NCI-H2171 (cell line): Measurements from ENCODE around the gene LMO1.

Experiments used
- DNase-seq: peaks from one replicate; lab custom pipeline; 2025; lab: John Stamatoyannopoulos, UW

LMO1 gene

DNA sequence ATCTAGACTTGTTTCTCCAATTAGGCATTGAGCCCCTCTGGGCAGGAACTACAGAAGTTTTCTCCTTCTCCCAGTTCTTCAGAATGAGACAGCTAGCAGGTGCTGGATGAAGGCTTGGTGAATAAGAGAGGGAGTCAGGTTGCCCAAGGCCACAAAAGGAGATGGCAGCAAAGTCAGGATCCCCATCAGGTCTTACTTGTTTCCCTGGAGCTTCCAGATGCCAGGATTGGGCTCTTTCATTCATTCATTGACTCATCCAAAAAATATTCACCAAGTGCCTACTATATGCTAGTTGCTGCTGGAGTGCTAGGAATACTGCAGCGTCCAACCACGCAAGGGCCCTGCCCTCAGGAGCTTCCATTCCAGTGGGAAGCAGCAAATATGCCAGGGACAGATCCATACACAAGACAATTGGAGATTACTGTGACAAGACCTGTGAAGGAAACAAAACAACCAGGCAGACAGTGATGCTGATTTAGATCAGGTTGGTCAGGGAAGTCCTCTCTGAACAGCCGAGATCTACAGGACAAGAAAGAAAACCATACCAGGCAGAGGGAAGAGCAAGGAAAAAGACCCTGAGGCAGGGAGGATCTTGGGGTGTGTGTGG lies 24.6 kb upstream of the LMO1 start:
- DNase-seq, result no peak

DNA sequence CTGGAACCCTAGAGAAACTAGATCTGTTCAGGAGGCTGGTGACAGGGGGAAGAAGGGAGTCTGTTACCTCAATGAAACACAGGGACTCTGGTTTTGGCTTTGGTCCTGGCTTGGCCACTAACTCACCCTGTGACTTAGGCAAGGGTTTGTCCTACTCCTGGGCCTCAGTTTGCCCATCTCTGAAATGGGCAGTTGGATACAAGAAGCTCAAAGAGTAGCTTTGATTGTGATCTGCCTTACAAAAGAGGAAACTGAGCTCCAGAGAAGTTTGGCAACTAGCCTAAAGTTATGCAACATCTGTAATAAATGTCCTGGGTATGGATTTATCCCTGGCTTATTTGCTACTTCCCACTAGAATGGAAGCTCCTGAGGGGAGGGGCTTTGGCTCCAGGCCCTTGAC lies 24.0 kb upstream of the LMO1 start:
- DNase-seq, result no peak

DNA sequence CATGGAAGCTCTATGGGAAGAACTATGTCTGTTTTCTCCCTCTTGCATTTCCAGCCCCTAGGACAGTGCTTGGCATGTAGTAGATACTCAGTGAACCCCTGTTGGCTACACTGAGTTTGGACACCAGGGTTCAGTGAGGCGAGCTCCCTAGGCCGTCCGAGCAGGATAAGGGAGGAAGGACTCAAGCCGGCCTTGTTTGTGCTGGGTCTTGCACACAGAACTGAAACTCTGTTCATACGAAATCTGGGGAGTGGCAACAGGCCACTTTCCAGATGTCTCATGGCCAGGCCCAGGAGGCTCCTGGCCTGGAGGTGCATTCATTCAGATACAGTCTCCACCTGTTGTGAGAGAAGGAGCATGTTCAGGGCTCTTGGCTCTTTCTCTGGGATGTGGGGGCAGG lies 23.6 kb upstream of the LMO1 start:
- no peak for DNase-seq

DNA sequence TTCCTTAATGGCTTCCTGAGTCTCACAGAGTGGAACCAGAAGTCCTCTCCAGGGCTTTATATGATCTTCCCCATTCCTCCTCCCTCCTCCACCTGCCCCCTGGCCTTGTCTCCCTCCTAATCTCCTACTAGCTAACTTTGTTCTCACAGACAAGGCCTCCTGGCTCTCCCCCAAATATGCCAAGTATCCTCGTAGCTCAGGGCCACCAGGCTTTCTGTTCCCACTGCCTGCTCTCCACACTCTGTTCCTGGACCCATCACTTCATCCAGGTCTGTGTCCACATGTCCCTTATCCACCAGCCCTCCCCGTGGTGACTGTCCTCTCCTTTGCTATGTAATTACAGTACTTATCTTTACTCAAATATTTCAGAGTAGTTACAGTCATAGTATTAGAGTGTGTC lies 23.2 kb upstream of the LMO1 start:
- no peak for DNase-seq

DNA sequence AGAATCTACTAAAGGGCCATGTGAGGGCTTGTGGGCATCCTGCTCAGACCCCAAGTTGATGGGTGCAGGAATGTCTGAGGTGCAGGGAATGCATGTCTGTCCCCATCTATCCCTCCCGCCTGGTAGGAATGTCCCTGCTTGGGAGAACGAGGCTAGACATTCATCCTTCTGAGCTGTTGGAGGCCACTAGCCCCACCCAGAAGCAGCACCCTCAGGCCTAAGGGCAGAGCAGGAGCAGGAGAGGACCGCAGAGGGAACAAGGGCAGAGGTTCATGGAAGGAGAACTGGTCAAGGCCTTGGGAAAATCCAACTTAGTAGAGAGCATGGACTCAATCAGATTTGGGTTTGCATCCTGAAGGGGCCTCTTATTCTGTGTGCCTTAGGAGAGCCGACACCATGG lies 22.1 kb upstream of the LMO1 start:
- no peak for DNase-seq

DNA sequence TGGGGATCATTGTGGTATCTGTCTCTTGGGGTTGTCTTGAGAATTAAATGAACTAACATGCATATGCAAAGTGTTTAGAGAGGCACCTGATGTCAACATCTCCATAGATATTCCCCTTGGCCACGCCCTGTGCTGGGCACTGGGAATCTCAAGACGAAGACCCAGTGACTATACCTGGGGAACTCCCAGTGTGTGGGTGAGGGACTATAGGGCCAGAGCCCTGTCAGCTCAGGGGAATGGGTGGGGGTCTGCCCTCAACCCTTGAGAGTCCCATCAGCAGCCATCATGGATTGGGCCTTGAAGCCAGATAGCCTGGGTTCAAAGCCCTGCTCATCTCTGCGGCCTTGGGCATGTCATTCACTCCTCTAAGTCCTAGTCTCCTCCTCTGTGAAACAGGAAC lies 21.6 kb upstream of the LMO1 start:
- no peak for DNase-seq

DNA sequence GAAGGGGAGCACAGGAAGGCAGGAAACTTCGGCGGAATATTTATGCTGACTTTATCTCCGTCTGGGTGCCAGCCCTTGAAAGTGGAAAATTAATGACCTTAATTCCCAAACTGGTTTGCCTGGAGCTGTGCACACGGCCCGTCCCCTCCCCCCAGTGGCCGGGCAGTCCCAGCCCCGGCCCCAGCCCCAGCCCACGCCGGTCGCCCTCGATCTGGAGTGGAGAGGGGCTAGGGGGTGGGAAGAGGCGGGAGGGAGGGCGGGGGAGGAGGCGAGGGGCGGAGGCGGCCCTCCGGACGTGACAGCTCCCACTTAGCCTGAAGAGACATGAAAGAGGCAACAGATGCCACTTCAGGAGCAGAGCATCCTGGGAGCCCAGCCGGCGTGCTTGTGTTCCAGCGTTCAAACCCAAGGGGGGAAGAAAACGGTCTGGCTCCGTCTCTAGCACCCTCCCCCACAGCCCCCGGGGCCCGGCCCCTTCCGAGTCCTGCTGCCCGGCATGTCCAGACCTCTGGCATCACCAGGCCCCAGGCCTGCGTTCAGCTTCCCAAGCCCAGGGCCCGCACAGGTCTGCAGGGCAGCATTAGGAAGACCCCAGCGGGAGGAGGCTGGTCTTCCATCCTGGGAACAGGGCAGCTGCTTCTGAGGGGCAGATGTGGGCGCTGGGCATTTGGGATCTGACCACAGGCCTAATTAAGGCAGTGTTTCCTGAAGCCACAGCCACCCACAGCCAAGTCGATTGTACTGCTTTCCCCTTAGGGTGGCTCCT lies 20.0 kb upstream of the LMO1 start:
- DNase-seq, result peak; percentile 48

GRCh38 chr11:8283100-8283464 lies 19.4 kb upstream of the LMO1 start:
- no peak for DNase-seq

DNA sequence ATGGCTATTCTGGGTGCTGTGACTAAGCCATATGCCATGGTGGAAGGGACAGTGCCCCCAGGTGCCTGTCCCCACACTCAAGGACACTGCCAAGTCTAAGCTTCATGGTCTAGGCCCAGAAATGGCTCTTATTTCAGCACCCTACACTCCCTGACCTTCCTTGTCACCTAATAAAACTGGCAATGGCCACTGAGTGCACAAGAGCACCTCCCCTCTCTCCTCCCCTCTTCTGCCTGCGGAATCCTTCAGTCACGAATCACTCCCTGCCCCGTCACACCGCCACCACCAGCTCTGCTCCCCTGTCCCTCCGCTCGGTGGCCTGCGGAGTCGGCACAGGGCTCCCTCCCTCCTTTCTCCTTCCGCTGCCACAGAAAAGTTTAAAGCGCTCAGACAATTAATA lies 19.0 kb upstream of the LMO1 start:
- no peak for DNase-seq

- DNase-seq, result no peak
Measured at GRCh38 chr11:8281266-8281665, 17.6 kb upstream of the LMO1 start.

- DNase-seq, result no peak
Measured at GRCh38 chr11:8277691-8278090, 14.0 kb upstream of the LMO1 start.

DNA sequence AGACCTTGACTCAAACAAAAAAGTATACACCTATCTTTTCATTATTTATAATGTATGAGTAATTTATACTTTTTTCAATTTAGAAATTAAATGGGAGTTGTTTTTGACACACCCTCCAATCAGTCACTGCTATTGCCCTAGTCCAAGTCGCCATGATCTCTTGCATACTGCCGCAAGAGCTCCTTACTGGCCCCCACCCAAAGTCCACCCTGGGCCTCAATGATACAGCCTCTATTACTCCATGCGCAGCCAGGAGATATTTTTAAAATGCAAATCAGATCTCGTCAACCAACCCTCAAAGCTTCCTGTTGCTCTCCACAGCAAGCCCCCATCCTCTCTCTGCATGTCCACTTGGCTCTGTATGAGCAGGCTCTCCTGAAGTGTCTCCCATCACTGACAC lies 12.8 kb upstream of the LMO1 start:
- DNase-seq, result no peak

- DNase-seq, result no peak
Measured at GRCh38 chr11:8273287-8273686, 9.6 kb upstream of the LMO1 start.

GRCh38 chr11:8271106-8271886 lies 7.6 kb upstream of the LMO1 start:
- DNase-seq, result no peak

DNA sequence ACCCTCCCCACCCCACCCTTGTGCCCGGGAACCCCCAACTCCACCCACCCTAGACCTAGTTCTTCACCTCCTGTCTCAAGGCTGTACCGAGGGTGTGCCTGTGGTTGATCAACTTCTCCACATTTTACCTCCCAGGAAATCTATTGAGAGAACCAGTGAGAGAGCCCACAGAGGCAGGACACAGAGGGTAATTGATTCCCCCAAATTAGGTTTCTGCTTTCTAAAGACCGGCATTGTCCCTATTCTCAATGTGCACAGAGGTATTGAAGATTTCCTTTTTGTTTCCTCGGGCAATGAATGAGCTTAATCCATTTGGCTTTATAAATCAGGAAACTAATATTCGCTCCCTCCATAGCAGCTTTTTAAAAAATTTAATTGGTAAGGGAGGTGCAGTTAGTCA lies 6.0 kb upstream of the LMO1 start:
- no peak for DNase-seq

DNA sequence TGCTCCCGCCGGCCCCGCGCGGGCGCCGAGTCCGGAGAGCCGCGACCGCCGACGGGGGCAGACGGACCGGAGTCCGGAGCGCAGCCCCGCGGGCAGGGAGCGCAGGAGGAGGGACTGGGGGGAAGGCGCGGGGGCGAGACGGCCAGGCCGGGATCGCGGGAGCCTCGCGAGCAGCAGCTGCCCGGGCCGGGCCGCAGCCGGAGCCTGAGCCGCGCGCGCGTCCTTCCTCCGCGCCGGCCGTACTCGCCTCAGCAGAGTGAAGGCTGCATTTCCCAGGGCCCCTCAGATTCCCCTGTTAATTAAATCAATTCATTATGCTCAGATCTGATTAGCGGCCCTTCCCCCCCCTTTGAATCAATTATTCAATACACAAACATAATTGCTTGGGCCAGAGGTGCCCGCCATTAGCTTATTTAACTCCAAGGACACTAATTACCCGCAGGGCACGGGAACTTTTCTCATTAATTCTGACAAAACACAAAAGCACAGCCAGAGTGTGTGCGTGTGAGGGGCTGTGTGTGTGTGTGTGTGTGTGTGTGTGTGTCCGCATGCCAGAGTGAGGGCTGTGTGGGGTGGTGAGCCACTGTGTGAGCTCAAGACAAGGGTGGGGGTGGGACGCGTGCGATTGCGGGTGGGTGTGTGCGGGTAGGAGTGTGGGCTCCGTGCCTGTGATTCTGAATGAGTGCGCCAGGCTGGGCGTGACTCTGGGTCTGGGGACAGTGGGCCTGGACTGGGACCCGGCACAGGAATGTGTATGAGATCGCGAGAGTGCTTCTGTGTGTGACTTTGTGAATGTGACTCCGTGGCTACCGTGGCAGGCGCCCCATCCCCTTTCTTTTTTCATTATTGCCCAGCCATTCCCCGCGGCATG lies 5.1 kb upstream of the LMO1 start:
- DNase-seq, result no peak

DNA sequence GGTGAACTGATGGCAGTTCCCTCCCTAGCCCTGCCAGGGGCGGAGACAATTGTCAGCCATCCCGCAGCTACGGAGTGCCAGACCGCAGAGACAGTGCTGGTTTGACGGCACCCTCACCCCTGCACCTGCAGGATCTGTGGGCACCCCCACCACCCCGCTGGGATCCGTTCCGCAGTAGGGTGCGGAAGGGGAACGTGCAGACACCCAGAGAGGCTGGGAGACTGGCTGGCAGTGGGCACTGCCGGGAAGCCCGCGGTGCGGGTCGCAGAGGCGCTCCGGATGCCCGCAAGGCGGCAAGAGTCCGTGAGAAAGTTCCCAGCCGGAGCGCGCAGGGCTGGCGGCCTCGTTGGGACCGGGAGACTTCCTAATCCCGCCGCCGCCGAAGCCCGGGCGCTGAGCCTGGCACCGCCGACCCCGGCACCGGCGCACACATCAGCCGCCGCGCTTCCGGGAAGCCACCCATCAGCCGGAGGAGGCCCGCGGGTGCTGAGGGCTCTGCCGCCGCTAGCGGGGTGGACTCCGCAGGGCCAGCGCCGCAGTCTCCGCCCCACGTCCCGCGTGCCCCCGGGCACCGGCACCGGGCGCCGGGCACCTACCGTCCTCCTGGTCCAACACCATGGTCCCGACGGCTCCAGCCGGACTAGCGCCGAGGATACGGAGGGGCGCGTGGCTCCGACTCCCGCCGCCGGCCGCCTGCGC lies 4.3 kb upstream of the LMO1 start:
- DNase-seq, result no peak

DNA sequence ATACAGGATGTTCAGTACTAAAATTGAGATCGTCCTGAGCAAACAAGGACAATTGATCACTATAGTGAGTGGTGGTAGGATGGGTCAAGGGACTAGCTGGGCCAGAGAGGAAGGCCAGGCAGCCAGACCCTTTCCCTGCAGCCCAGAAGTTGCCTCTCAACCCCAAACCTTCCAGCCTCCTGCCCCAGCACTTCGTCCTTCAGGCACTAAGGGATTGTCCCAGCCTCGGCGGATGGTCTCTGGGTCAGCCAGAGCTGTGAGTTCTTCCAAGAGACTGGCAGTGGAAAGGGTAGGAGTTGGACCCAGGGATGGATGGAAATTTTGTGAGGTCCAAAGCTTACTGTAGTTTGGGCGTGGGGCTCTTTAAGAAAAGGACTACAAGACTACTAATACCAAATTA lies 3.6 kb upstream of the LMO1 start:
- DNase-seq, result no peak

GRCh38 chr11:8266246-8267241 lies 2.9 kb upstream of the LMO1 start:
- no peak for DNase-seq

GRCh38 chr11:8265681-8266241 lies 2.1 kb upstream of the LMO1 start:
- no peak for DNase-seq
